Neural progenitor cell (in vitro differentiated cells): Measurements from ENCODE around the gene KIF26B.

Experiments used
- CTCF ChIP-seq: fragments of 200-600 bp; sonication (generic); IDR thresholded peaks from 2 replicates; pipeline ENCODE4 v1.5.1; 2017; ENCODE audit warnings: antibody characterized with exemption, mild to moderate bottlenecking
- EZH2 ChIP-seq: fragments of 200-600 bp; sonication (generic); IDR thresholded peaks from 2 replicates; pipeline ENCODE4 v1.6.1; 2017; ENCODE audit warnings: antibody characterized with exemption, mild to moderate bottlenecking, moderate library complexity
- EZH2phosphoT487 ChIP-seq: fragments of 200-600 bp; sonication (generic); IDR thresholded peaks from 2 replicates; pipeline ENCODE4 v1.6.1; 2017; ENCODE audit warnings: antibody characterized with exemption

GRCh38 chr1:245441689-245442088 is 286.9 kb downstream of the KIF26B start:
- TF ChIP-seq CTCF (no peak), EZH2 (no peak), EZH2phosphoT487 (no peak)
